Upper lobe of right lung (tissue), 1 donor: ENCODE results near the gene UBE2N. TPM values are rescaled to one million over a fixed set of nuclear protein-coding genes. Genes with fewer than 3 reads are reported as not detected.
A peak's percentile ranks its signal among the peaks of the same experiment; 100 is the strongest.

Source experiments
- ATAC-seq: fragments of 200-7000 bp; cut with Tn5 transposase; one replicate; pipeline ENCODE4 v1.9.1; 2020; ENCODE audit warnings: mild to moderate bottlenecking, moderate library complexity
- DNase-seq: peaks from one replicate; pipeline ENCODE4 v3.0.0-alpha.2; 2020
- H3K27ac ChIP-seq: fragments of 200-600 bp; one replicate; pipeline ENCODE4 v1.8.0; 2022
- H3K27me3 ChIP-seq: fragments of 200-600 bp; one replicate; pipeline ENCODE4 v1.8.0; 2022; ENCODE audit warnings: mild to moderate bottlenecking
- H3K36me3 ChIP-seq: fragments of 200-600 bp; one replicate; pipeline ENCODE4 v1.8.0; 2022
- H3K4me1 ChIP-seq: fragments of 200-600 bp; one replicate; pipeline ENCODE4 v1.8.0; 2022
- H3K4me3 ChIP-seq: fragments of 200-600 bp; one replicate; pipeline ENCODE4 v1.8.0; 2022; ENCODE audit warnings: mild to moderate bottlenecking
- H3K9me3 ChIP-seq: fragments of 200-600 bp; one replicate; pipeline ENCODE4 v1.8.0; 2022
- CTCF ChIP-seq: fragments of 200-600 bp; IDR thresholded peaks from one replicate; pipeline ENCODE4 v1.8.0; 2022; ENCODE audit warnings: antibody characterized with exemption
- intact Hi-C: fragments of 100-400 bp; cut with DNase I; formaldehyde crosslinking; loops from one replicate; pipeline ENCODE4 v1.11.0; 2022
- total RNA-seq: library from RNA; stranded (reverse); fragmentation: NEBNext Ultra II Directional; extraction: Animal tissue kit (Norgen Biotek cat#: 25700); gene quantifications from one replicate; pipeline ENCODE4 v1.2.1, GENCODE V29; 2021
- donor health status: DM: no; HTN: yes; CAD: no; lungs with severe emphysema.

UBE2N gene
- total RNA-seq, 1 donor from 2014 or later = 65.9 TPM

DNA sequence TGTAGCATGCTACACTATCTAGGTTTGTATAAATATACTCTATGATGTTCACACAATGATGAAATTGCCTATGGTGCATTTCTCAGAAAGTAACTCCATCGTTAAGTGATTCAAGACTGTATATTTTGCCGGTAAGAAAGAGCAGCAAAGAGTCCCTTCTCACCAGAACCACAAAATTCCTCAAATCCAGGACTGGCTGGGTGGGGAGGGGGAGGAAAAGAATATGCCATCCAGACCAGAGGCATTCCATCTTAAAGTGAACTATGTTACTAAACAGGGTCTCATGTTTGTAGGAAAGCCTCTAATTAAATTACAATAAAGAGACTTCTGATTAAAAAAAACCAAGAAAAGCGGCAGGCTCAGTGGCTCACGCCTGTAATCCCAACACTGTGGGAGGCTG lies 11.5 kb downstream of the UBE2N start:
- Histone ChIP-seq H3K4me1 (peaks cover 62% of the 10 kb centered on the region), H3K27me3 (no peaks in the 10 kb centered on the region), H3K4me3 (no peak overlapping the region), H3K27ac (no peak overlapping the region), H3K36me3 (no peaks in the 10 kb centered on the region), H3K9me3 (no peaks in the 10 kb centered on the region)
- intact Hi-C loops = no loop called here
- no peak for DNase-seq
- ATAC-seq = no peak
- no peak for TF ChIP-seq CTCF

DNA sequence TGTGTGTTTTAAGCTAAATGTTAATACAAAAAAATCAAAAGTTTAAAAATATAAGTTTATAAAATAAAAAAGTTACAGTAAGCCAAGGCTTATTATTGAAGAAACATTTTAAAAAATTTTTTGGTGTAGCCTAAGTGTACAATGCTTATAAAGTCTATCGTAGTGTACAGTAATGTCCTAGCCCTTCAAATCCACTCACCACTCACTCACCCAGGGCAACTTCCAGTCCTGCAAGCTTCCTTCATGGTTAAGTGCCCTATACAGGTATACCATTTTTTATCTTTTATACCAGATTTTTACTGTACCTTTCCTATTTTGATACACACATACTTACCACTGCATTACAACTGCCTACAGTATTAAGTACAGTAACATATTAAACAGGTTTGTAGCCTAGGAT lies 11.9 kb downstream of the UBE2N start:
- no peaks in the 10 kb centered on the region for H3K36me3 ChIP-seq
- no peak for DNase-seq
- no peak overlapping the region for H3K27ac ChIP-seq
- no peaks in the 10 kb centered on the region for H3K27me3 ChIP-seq
- H3K4me1 ChIP-seq = peaks cover 66% of the 10 kb centered on the region
- TF ChIP-seq CTCF = no peak
- no peaks in the 10 kb centered on the region for H3K9me3 ChIP-seq
- H3K4me3 ChIP-seq = no peak overlapping the region
- ATAC-seq = no peak
- intact Hi-C loops = no loop called here

GRCh38 chr12:93429448-93429847 lies 12.3 kb downstream of the UBE2N start:
- Histone ChIP-seq H3K36me3 (no peaks in the 10 kb centered on the region), H3K27ac (no peak overlapping the region), H3K4me1 (peaks cover 66% of the 10 kb centered on the region), H3K9me3 (no peaks in the 10 kb centered on the region), H3K27me3 (no peaks in the 10 kb centered on the region), H3K4me3 (no peak overlapping the region)
- no peak for DNase-seq
- no peak for TF ChIP-seq CTCF
- intact Hi-C loops = no loop called here
- ATAC-seq = no peak

DNA sequence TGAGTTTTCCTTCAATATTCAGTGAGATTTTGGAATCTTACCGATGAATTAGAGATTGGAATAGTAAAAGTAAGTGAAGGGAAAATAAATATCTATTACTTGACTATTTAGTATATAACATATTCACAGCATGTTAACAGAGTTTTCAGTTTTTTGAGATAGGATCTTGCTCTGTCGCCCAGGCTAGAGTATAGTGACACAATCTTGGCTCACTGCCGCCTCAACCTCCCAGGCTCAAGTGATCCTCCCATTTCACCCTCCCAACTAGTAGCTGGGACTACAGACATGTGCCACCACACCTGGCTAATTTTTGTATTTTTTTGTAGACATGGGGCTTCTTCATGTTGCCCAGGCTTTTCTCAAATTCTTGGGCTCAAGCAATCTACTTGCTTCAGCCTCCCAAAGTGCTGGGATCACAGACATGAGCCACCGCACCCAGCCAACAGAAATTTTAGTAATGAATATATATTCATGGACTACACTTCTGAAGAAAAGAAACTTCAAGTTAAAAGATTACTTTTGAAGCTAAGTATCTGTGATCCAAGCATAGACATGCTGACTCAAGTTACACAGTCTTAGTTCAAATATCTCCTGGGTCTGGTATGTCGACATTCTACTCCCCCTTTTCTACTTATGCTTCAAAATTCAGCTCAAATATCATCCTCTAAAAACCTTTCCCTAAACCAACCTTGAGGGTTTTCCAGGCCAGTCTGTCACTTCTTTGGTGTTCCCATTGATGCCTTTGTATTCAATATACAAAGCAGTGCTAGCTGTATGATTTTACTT lies 13.8 kb downstream of the UBE2N start:
- no peak for TF ChIP-seq CTCF
- no peaks in the 10 kb centered on the region for H3K9me3 ChIP-seq
- DNase-seq (no peak), ATAC-seq (peak; percentile 46)
- intact Hi-C loops = no loop called here
- H3K4me1 ChIP-seq = peaks cover 63% of the 10 kb centered on the region
- H3K27me3 ChIP-seq = no peaks in the 10 kb centered on the region
- no peak overlapping the region for H3K27ac ChIP-seq
- H3K4me3 ChIP-seq = no peak overlapping the region
- no peaks in the 10 kb centered on the region for H3K36me3 ChIP-seq

DNA sequence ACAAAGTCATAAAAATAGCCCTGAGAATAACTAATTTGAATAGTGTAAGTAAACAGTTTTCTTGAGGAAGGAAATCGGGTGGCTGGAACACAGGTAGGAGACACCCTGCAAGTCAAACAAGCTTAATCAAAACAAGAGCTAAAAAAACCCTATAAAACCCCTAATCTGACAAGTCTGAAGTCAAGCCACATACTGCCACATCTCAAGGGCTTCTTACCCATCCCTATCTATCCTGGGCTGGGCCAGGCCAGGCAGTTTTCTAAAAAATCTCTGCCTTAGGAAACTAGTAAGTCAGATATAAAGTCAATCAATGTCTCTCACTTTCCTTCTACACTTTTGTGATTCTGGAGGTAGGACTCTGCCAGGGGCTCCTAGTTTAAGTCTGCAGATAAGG lies 15.3 kb downstream of the UBE2N start:
- Histone ChIP-seq H3K4me1 (peaks cover 68% of the 10 kb centered on the region), H3K27me3 (no peaks in the 10 kb centered on the region), H3K27ac (peak overlapping the region; percentile 3), H3K4me3 (no peak overlapping the region), H3K9me3 (no peaks in the 10 kb centered on the region), H3K36me3 (no peaks in the 10 kb centered on the region)
- intact Hi-C loops = no loop called here
- no peak for TF ChIP-seq CTCF
- no peak for ATAC-seq
- no peak for DNase-seq
